ENCODE measurements around the gene KDM8.

The KDM8 gene

DNA sequence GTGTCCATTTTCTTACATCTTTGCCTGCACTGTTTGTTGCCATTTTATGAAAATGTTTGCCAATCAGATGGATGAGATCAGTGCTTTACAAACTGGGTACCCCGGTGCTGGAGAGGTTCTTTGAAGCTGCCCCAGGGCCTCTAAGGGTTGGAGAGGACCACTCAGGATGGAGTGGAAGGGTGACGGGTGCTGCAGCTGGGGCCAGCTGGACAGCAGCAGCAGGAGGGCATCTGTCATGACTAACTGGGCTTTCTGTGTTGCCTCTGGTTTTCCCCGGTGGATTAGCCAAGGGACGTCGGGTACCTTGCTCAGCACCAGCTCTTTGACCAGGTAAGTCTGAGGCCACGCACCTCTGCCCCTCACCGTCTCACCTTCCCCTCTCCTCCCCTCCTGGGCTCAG lies 12.3 kb downstream of the KDM8 start:
- no peaks in the 10 kb centered on the region for H3F3A ChIP-seq (ENCODE audit: insufficient read depth)
- no peaks in the 10 kb centered on the region for H4K20me1 ChIP-seq (ENCODE audit: low read depth, low read length)
- H3K79me2 ChIP-seq (ENCODE audit: insufficient read depth, low read length): no peaks in the 10 kb centered on the region
- H3K4me2 ChIP-seq (ENCODE audit: low read depth, low read length, poor library complexity, severe bottlenecking): no peak overlapping the region
- TF ChIP-seq EZH2phosphoT487 (conservative IDR thresholded peaks at IDR 0.05; ENCODE audit: low read length): no peak
- TF ChIP-seq, protein P1, sequence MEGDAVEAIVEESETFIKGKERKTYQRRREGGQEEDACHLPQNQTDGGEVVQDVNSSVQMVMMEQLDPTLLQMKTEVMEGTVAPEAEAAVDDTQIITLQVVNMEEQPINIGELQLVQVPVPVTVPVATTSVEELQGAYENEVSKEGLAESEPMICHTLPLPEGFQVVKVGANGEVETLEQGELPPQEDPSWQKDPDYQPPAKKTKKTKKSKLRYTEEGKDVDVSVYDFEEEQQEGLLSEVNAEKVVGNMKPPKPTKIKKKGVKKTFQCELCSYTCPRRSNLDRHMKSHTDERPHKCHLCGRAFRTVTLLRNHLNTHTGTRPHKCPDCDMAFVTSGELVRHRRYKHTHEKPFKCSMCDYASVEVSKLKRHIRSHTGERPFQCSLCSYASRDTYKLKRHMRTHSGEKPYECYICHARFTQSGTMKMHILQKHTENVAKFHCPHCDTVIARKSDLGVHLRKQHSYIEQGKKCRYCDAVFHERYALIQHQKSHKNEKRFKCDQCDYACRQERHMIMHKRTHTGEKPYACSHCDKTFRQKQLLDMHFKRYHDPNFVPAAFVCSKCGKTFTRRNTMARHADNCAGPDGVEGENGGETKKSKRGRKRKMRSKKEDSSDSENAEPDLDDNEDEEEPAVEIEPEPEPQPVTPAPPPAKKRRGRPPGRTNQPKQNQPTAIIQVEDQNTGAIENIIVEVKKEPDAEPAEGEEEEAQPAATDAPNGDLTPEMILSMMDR (IDR thresholded peaks at IDR 0.05; ENCODE audit: insufficient read depth, low read length, poor library complexity, severe bottlenecking): no peak
- H3K4me3 ChIP-seq (ENCODE audit: insufficient read depth, low read length, poor library complexity, severe bottlenecking): no peak overlapping the region
- H3K9ac ChIP-seq (ENCODE audit: low read length): no peak overlapping the region
- no peaks in the 10 kb centered on the region for H3K9me2 ChIP-seq (replicated peaks; ENCODE audit: insufficient read depth, low read length)
- H3K36me3 ChIP-seq (ENCODE audit: low read length): no peaks in the 10 kb centered on the region
- no peak overlapping the region for H3K27ac ChIP-seq (ENCODE audit: low read depth, low read length)
- H3K9me3 ChIP-seq (ENCODE audit: insufficient read depth, low read length): no peaks in the 10 kb centered on the region
- no peaks in the 10 kb centered on the region for H3K27me3 ChIP-seq (ENCODE audit: low read length)
- H2AFZ ChIP-seq (ENCODE audit: low read depth, low read length, severe bottlenecking): no peak overlapping the region

DNA sequence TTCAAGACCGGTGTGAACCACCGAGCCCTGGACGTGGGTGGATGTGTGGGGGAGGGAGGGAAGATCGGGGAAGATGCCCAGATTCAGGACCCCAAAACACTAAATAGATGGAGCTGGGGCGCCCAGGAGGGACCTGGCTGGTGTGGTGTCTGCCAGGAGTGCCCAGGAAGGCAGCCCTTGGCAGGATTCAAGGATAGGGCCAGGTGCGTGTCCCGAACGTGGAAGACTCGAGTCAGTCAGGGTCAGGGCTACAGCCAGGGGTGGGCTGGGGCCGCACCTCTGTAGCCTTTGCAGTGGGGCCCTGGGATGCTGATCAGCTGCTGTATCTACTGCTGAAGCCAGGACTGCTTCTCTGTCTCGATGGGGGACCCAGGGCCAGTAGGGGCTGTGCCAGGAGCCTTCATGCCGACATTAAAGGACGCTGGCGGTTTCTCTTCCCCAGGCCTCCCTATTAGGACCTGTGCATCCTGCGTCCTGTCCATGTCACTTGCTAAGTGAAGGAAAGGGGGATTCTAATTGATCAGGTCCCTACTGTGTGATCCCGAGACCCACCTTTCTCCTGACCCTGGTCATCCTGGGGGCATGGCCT lies 13.1 kb downstream of the KDM8 start:
- H2AFZ ChIP-seq (ENCODE audit: low read depth, low read length, severe bottlenecking): no peak overlapping the region
- H4K20me1 ChIP-seq (ENCODE audit: low read depth, low read length): no peaks in the 10 kb centered on the region
- H3K9ac ChIP-seq (ENCODE audit: low read length): no peak overlapping the region
- no peaks in the 10 kb centered on the region for H3K9me2 ChIP-seq (replicated peaks; ENCODE audit: insufficient read depth, low read length)
- H3K9me3 ChIP-seq (ENCODE audit: insufficient read depth, low read length): no peaks in the 10 kb centered on the region
- H3K36me3 ChIP-seq (ENCODE audit: low read length): no peaks in the 10 kb centered on the region
- no peaks in the 10 kb centered on the region for H3K27me3 ChIP-seq (ENCODE audit: low read length)
- no peak overlapping the region for H3K4me3 ChIP-seq (ENCODE audit: insufficient read depth, low read length, poor library complexity, severe bottlenecking)
- H3K79me2 ChIP-seq (ENCODE audit: insufficient read depth, low read length): no peaks in the 10 kb centered on the region
- H3K4me2 ChIP-seq (ENCODE audit: low read depth, low read length, poor library complexity, severe bottlenecking): no peak overlapping the region
- H3F3A ChIP-seq (ENCODE audit: insufficient read depth): no peaks in the 10 kb centered on the region
- TF ChIP-seq, protein P1 (IDR thresholded peaks at IDR 0.05; ENCODE audit: insufficient read depth, low read length, poor library complexity, severe bottlenecking): no peak
- no peak for TF ChIP-seq EZH2phosphoT487 (conservative IDR thresholded peaks at IDR 0.05; ENCODE audit: low read length)
- H3K27ac ChIP-seq (ENCODE audit: low read depth, low read length): no peak overlapping the region

DNA sequence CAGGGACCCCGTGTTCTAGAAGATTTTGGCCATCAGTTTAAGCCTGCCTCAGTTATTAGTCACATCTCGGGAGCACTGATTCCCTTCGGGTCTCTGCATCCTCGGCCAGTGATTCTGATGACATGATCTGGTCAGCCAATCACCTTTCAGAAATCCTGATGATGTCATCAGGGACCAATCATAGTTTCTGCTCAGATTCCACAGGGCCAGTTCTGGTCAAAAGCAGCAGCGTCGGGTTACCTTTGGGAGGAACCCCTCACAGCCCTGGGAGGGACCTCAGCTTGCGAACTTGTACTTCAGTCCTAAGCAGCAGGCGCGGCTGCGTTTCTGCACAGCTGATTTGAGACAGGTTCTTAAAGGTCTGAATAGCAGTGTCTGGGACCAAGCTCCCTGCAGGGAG lies 13.9 kb downstream of the KDM8 start:
- Histone ChIP-seq H3K9ac (ENCODE audit: low read length) (no peak overlapping the region), H2AFZ (ENCODE audit: low read depth, low read length, severe bottlenecking) (no peak overlapping the region), H3K4me2 (ENCODE audit: low read depth, low read length, poor library complexity, severe bottlenecking) (no peak overlapping the region), H3K36me3 (ENCODE audit: low read length) (no peaks in the 10 kb centered on the region), H3K9me2 (replicated peaks; ENCODE audit: insufficient read depth, low read length) (no peaks in the 10 kb centered on the region), H3K9me3 (ENCODE audit: insufficient read depth, low read length) (no peaks in the 10 kb centered on the region), H3F3A (ENCODE audit: insufficient read depth) (no peaks in the 10 kb centered on the region), H3K27ac (ENCODE audit: low read depth, low read length) (no peak overlapping the region), H3K27me3 (ENCODE audit: low read length) (no peaks in the 10 kb centered on the region), H3K4me3 (ENCODE audit: insufficient read depth, low read length, poor library complexity, severe bottlenecking) (no peak overlapping the region), H4K20me1 (ENCODE audit: low read depth, low read length) (no peaks in the 10 kb centered on the region), H3K79me2 (ENCODE audit: insufficient read depth, low read length) (no peaks in the 10 kb centered on the region)
- TF ChIP-seq, protein P1 (IDR thresholded peaks at IDR 0.05; ENCODE audit: insufficient read depth, low read length, poor library complexity, severe bottlenecking): no peak
- no peak for TF ChIP-seq EZH2phosphoT487 (conservative IDR thresholded peaks at IDR 0.05; ENCODE audit: low read length)
